Parathyroid adenoma (tissue), 2 donors: Measurements from ENCODE around the gene WIPF3.

Experiments
- H2AFZ ChIP-seq: fragments of 300-600 bp; sonication (generic); one replicate; pipeline ENCODE4 v1.7.0; 2017; ENCODE audit warnings: antibody characterized with exemption, mild to moderate bottlenecking
- H3K27ac ChIP-seq: fragments of 300-600 bp; sonication (generic); one replicate; pipeline ENCODE4 v1.7.0; 2017
- H3K27me3 ChIP-seq: fragments of 300-600 bp; sonication (generic); one replicate; pipeline ENCODE4 v1.7.0; 2017; ENCODE audit warnings: low read length; ENCODE audit not compliant: control insufficient read depth, insufficient read depth
- H3K36me3 ChIP-seq: fragments of 300-600 bp; sonication (generic); one replicate; pipeline ENCODE4 v1.7.0; 2017; ENCODE audit warnings: low read length; ENCODE audit not compliant: control insufficient read depth, insufficient read depth
- H3K4me1 ChIP-seq: fragments of 300-600 bp; sonication (generic); one replicate; pipeline ENCODE4 v1.7.0; 2017; ENCODE audit warnings: control low read depth
- H3K4me2 ChIP-seq: fragments of 300-600 bp; sonication (generic); one replicate; pipeline ENCODE4 v1.7.0; 2017; ENCODE audit warnings: low read length
- H3K4me3 ChIP-seq: fragments of 300-600 bp; sonication (generic); one replicate; pipeline ENCODE4 v1.7.0; 2017; ENCODE audit warnings: low read depth, low read length
- H3K79me2 ChIP-seq: fragments of 300-600 bp; sonication (generic); one replicate; pipeline ENCODE4 v1.7.0; 2017; ENCODE audit warnings: control low read depth
- H3K9ac ChIP-seq: fragments of 300-600 bp; sonication (generic); one replicate; pipeline ENCODE4 v1.7.0; 2017; ENCODE audit warnings: mild to moderate bottlenecking
- H3K9me3 ChIP-seq: fragments of 300-600 bp; sonication (generic); one replicate; pipeline ENCODE4 v1.7.0; 2017; ENCODE audit warnings: low read length; ENCODE audit not compliant: control insufficient read depth
- TF ChIP-seq, protein P1 (sequence below): fragments of 300-600 bp; sonication (generic); IDR thresholded peaks from one replicate; pipeline ENCODE4 v1.7.0; 2017; ENCODE audit warnings: antibody characterized with exemption, mild to moderate bottlenecking
- donor health status: primary hyperparathyroidism.

The WIPF3 gene

DNA sequence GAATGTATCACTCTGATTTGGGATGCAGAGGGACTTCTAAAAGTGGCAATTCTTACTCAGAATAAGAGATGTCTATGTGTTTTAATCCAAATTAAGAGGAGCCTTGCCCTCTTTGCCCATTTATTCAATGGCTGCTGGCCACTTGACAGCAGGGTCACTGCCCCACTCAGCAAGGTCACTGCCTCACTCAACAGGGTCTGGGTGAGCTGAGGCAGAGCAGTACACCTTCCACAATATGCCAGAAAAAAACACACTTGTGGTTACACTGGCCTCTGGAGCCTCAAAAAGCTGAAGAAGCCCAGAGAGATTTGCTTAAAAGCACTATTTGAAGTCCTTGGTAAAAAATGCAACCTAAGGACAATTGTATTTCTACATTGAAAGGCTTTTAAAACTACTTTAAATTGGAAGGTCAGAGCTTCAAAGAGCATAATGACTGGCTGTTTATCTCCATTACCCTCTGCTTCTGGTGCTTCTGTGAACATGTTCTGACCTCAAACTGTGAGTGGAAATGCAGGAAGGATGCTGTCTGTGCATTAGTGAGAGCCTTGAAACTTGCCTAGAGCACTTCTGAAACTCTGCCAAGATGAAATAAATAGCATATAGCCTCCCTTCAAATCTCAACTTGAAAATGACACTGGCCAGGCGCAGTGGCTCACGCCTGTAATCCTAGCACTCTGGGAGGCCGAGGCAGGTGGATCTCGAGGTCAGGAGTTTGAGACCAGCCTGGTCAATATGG lies 35.1 kb upstream of the WIPF3 start:
- TF ChIP-seq, protein P1, sequence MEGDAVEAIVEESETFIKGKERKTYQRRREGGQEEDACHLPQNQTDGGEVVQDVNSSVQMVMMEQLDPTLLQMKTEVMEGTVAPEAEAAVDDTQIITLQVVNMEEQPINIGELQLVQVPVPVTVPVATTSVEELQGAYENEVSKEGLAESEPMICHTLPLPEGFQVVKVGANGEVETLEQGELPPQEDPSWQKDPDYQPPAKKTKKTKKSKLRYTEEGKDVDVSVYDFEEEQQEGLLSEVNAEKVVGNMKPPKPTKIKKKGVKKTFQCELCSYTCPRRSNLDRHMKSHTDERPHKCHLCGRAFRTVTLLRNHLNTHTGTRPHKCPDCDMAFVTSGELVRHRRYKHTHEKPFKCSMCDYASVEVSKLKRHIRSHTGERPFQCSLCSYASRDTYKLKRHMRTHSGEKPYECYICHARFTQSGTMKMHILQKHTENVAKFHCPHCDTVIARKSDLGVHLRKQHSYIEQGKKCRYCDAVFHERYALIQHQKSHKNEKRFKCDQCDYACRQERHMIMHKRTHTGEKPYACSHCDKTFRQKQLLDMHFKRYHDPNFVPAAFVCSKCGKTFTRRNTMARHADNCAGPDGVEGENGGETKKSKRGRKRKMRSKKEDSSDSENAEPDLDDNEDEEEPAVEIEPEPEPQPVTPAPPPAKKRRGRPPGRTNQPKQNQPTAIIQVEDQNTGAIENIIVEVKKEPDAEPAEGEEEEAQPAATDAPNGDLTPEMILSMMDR, result no peak
- no peak overlapping the region for H3K27ac ChIP-seq
- H3K79me2 ChIP-seq, result no peaks in the 10 kb centered on the region
- no peaks in the 10 kb centered on the region for H3K27me3 ChIP-seq
- no peak overlapping the region for H3K4me2 ChIP-seq
- H3K4me1 ChIP-seq, result no peaks in the 10 kb centered on the region
- no peak overlapping the region for H3K4me3 ChIP-seq
- no peaks in the 10 kb centered on the region for H3K9me3 ChIP-seq
- no peak overlapping the region for H3K9ac ChIP-seq
- H3K36me3 ChIP-seq, result no peaks in the 10 kb centered on the region
- no peak overlapping the region for H2AFZ ChIP-seq

DNA sequence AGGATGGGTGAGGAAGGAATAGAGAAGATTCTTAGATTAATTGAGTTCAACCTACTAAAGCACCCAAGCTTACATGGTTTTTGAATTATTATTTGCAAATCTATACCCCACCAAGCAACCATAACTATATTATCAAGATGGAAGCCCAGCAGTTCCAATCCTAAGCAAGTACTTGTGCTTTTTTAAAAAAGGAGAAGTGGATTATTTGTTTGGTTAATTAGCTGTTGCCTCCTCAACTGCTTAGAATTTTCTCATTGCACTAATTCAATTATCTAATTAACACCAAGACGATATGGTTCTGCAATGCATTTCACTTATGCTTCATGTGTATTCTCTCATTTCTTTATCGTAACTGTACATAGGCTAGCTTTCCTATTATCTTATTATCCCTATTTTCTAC lies 27.3 kb upstream of the WIPF3 start:
- Histone ChIP-seq H2AFZ (no peak overlapping the region), H3K4me2 (no peak overlapping the region), H3K9ac (no peak overlapping the region), H3K4me3 (no peak overlapping the region), H3K27me3 (no peaks in the 10 kb centered on the region), H3K36me3 (no peaks in the 10 kb centered on the region), H3K27ac (no peak overlapping the region), H3K79me2 (no peaks in the 10 kb centered on the region), H3K9me3 (no peaks in the 10 kb centered on the region), H3K4me1 (no peaks in the 10 kb centered on the region)
- TF ChIP-seq, protein P1, result no peak

DNA sequence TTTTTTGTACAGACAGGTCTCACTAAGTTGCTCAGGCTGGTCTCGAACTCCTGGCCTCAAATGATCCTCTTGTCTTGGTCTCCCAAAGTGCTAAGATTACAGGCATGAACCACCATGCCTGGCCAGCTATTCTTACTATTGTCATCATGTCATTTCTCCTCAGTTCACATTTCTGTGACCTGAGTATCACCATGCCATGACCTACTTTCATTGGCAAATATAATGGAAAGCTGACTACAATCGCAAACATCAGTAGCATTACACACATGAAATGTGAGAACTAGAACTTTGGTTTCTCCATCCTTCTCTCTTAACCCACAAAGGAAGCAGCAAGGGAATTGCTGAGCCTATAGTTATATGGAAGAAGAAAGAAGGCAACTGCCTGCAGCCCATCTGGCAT lies 26.0 kb upstream of the WIPF3 start:
- TF ChIP-seq, protein P1, result no peak
- Histone ChIP-seq H3K9ac (no peak overlapping the region), H3K4me1 (no peaks in the 10 kb centered on the region), H3K36me3 (no peaks in the 10 kb centered on the region), H3K4me2 (no peak overlapping the region), H3K79me2 (no peaks in the 10 kb centered on the region), H3K27ac (no peak overlapping the region), H3K27me3 (no peaks in the 10 kb centered on the region), H2AFZ (no peak overlapping the region), H3K4me3 (no peak overlapping the region), H3K9me3 (no peaks in the 10 kb centered on the region)

DNA sequence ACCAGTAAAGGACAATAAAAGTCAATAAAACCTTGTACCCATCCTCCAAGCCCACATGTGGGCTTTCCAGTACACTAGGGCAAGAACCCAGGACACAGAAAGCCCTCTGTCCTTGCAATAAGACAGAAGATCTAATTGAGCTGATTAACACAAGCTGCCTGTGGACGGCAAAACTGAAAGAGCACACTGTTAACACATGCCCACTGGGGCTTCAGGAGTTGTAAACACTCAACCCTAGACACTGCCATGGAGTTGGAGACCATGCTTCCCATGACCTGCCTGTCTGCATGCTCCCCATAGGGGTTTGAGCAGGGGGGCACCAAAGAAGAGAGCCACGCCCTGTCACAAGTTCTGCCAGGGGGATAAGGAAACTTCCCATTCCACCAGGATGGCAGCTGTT lies 22.6 kb upstream of the WIPF3 start:
- H3K9me3 ChIP-seq, result no peaks in the 10 kb centered on the region
- TF ChIP-seq, protein P1, result no peak
- H3K27me3 ChIP-seq, result no peaks in the 10 kb centered on the region
- H3K36me3 ChIP-seq, result no peaks in the 10 kb centered on the region
- H3K4me2 ChIP-seq, result no peak overlapping the region
- no peaks in the 10 kb centered on the region for H3K4me1 ChIP-seq
- no peak overlapping the region for H3K4me3 ChIP-seq
- H2AFZ ChIP-seq, result no peak overlapping the region
- no peak overlapping the region for H3K27ac ChIP-seq
- no peak overlapping the region for H3K9ac ChIP-seq
- no peaks in the 10 kb centered on the region for H3K79me2 ChIP-seq

DNA sequence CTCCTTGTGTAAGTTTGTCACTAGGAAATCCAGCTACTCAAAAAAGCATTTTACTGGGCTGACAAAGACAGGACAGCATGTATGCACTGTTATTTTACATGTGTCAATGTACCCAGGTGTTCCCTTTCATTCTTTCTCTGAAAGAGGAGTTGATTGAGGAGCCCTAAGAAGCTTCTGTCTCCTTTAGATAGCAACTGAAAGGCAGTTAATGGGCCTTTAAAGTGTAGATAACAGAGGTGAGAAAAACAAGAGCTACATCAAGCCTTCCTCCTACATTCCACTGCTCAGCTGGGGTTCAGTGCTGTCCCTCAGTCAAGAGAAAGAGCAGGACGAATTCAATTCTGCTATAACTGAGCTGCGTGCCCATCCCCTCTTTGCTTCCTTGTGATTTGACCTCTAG lies 12.8 kb upstream of the WIPF3 start:
- H3K4me1 ChIP-seq, result no peaks in the 10 kb centered on the region
- no peaks in the 10 kb centered on the region for H3K27me3 ChIP-seq
- H3K27ac ChIP-seq, result no peak overlapping the region
- H3K9me3 ChIP-seq, result no peaks in the 10 kb centered on the region
- no peaks in the 10 kb centered on the region for H3K79me2 ChIP-seq
- H3K4me3 ChIP-seq, result no peak overlapping the region
- TF ChIP-seq, protein P1, result no peak
- H3K4me2 ChIP-seq, result no peak overlapping the region
- H2AFZ ChIP-seq, result no peak overlapping the region
- H3K9ac ChIP-seq, result no peak overlapping the region
- H3K36me3 ChIP-seq, result no peaks in the 10 kb centered on the region
